SU-DHL-6 (cell line): ENCODE measurements around the gene SLC41A1.

Experiments used
- H2AFZ ChIP-seq: fragments of 200-600 bp; sonication (generic); 2 replicates; pipeline ENCODE4 v1.6.1; 2014; ENCODE audit warnings: low read depth, mild to moderate bottlenecking, moderate library complexity, mixed read lengths, antibody characterized with exemption, low read length; ENCODE audit not compliant: severe bottlenecking
- H3F3A ChIP-seq: fragments of 200-600 bp; shearing (Covaris generic); 2 replicates; pipeline ENCODE4 v1.6.0; 2016; ENCODE audit warnings: antibody characterized with exemption, mild to moderate bottlenecking; ENCODE audit not compliant: insufficient read depth
- H3K27ac ChIP-seq: fragments of 200-600 bp; sonication (generic); 2 replicates; pipeline ENCODE4 v1.5.1; 2016; ENCODE audit warnings: low read depth, mild to moderate bottlenecking, low read length, moderate library complexity, mixed read lengths
- H3K27me3 ChIP-seq: fragments of 200-600 bp; sonication (generic), shearing (Covaris generic); 2 replicates; pipeline ENCODE4 v1.6.0; 2014; ENCODE audit warnings: mild to moderate bottlenecking, low read length
- H3K36me3 ChIP-seq: fragments of 200-600 bp; sonication (generic); 2 replicates; pipeline ENCODE4 v1.6.1; 2014; ENCODE audit warnings: mild to moderate bottlenecking, low read length, mixed read lengths
- H3K4me2 ChIP-seq: fragments of 300-600, 200-600 bp; shearing (Covaris generic), sonication (generic); 2 replicates; pipeline ENCODE4 v1.6.0; 2014; ENCODE audit warnings: low read length, low read depth, mild to moderate bottlenecking; ENCODE audit not compliant: poor library complexity, severe bottlenecking
- H3K4me3 ChIP-seq: fragments of 200-600 bp; sonication (generic); 2 replicates; pipeline ENCODE4 v1.5.1; 2014; ENCODE audit warnings: antibody characterized with exemption, low read length, mild to moderate bottlenecking, mixed read lengths; ENCODE audit not compliant: insufficient read depth, poor library complexity, severe bottlenecking
- H3K79me2 ChIP-seq: fragments of 200-600 bp; sonication (generic); 2 replicates; pipeline ENCODE4 v1.6.1; 2014; ENCODE audit warnings: mild to moderate bottlenecking, low read length, moderate library complexity; ENCODE audit not compliant: insufficient read depth
- H3K9ac ChIP-seq: fragments of 200-600 bp; sonication (generic); 2 replicates; pipeline ENCODE4 v1.7.0; 2014; ENCODE audit warnings: mild to moderate bottlenecking, low read length
- H3K9me2 ChIP-seq: fragments of 200-600 bp; sonication (generic); replicated peaks from 2 replicates; pipeline ENCODE4 v1.6.1; 2014; ENCODE audit warnings: low read length; ENCODE audit not compliant: insufficient read depth
- H3K9me3 ChIP-seq: fragments of 200-600 bp; sonication (generic); 2 replicates; pipeline ENCODE4 v1.6.1; 2014; ENCODE audit warnings: low read length, mixed read lengths; ENCODE audit not compliant: insufficient read depth
- H4K20me1 ChIP-seq: fragments of 200-600 bp; sonication (generic); 2 replicates; pipeline ENCODE4 v1.6.1; 2014; ENCODE audit warnings: low read depth, mild to moderate bottlenecking, antibody characterized with exemption, low read length, moderate library complexity, mixed read lengths
- EZH2phosphoT487 ChIP-seq: fragments of 200-600 bp; sonication (generic), shearing (Covaris generic); conservative IDR thresholded peaks from 2 replicates; pipeline ENCODE4 v1.6.1; 2018; ENCODE audit warnings: mild to moderate bottlenecking, antibody characterized with exemption, low read length, moderate library complexity, mixed read lengths
- TF ChIP-seq, protein P1 (sequence below): fragments of 200-600 bp; sonication (generic); IDR thresholded peaks from one replicate; pipeline ENCODE4 v1.5.1; 2017; ENCODE audit warnings: antibody characterized with exemption, mild to moderate bottlenecking, low read length, moderate library complexity; ENCODE audit not compliant: insufficient read depth, poor library complexity, severe bottlenecking

SLC41A1 gene

DNA sequence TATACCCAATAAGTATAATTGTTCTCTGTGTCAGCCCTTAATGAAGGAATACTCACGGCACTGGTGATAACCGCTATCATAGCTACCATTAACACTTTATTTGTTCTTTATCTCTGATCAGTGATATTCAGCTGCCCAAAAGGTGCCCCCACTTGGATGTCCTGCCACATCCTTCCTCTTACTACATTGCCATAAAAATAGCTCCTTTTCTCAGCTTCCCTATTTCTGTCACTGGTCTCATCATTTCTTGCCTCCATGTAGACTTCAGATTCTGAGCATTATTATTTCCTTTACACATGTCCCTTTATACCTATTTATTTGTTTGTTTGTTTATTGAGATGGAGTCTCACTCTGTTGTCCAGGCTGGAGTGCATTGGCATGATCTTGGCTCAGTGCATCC lies 35.0 kb downstream of the SLC41A1 start:
- Histone ChIP-seq H2AFZ (no peak overlapping the region), H4K20me1 (no peaks in the 10 kb centered on the region), H3K79me2 (no peaks in the 10 kb centered on the region), H3K36me3 (no peaks in the 10 kb centered on the region), H3K9me2 (no peaks in the 10 kb centered on the region), H3K4me3 (no peak overlapping the region), H3K27ac (no peak overlapping the region), H3K9me3 (no peaks in the 10 kb centered on the region), H3K27me3 (no peaks in the 10 kb centered on the region), H3K4me2 (no peak overlapping the region), H3F3A (no peaks in the 10 kb centered on the region), H3K9ac (no peak overlapping the region)
- TF ChIP-seq, protein P1, sequence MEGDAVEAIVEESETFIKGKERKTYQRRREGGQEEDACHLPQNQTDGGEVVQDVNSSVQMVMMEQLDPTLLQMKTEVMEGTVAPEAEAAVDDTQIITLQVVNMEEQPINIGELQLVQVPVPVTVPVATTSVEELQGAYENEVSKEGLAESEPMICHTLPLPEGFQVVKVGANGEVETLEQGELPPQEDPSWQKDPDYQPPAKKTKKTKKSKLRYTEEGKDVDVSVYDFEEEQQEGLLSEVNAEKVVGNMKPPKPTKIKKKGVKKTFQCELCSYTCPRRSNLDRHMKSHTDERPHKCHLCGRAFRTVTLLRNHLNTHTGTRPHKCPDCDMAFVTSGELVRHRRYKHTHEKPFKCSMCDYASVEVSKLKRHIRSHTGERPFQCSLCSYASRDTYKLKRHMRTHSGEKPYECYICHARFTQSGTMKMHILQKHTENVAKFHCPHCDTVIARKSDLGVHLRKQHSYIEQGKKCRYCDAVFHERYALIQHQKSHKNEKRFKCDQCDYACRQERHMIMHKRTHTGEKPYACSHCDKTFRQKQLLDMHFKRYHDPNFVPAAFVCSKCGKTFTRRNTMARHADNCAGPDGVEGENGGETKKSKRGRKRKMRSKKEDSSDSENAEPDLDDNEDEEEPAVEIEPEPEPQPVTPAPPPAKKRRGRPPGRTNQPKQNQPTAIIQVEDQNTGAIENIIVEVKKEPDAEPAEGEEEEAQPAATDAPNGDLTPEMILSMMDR: no peak
- no peak for TF ChIP-seq EZH2phosphoT487

DNA sequence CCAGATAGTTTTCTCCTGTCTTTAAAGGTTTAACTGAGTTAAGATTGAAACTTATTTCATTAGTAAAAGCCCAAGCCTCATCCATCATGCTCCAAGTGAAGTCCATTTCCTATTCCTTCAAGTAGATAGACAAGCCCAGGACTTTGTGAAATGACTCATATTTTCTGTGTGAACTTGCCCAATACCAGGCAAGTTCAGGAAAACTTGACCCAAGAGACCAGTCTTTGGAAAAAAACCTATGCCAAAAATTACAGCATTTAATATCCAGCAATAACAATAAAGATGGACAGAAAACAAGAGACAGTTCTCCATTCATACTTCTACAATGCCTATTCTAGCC lies 37.3 kb downstream of the SLC41A1 start:
- no peak overlapping the region for H3K27ac ChIP-seq
- no peak overlapping the region for H3K4me3 ChIP-seq
- H3F3A ChIP-seq: no peaks in the 10 kb centered on the region
- H3K4me2 ChIP-seq: peak overlapping the region; percentile 68
- no peaks in the 10 kb centered on the region for H4K20me1 ChIP-seq
- H3K9ac ChIP-seq: peak overlapping the region; percentile 71; the same call in 1 of the 2 replicates
- H3K79me2 ChIP-seq: no peaks in the 10 kb centered on the region
- no peaks in the 10 kb centered on the region for H3K9me2 ChIP-seq
- H3K9me3 ChIP-seq: no peaks in the 10 kb centered on the region
- no peaks in the 10 kb centered on the region for H3K36me3 ChIP-seq
- peak overlapping the region; percentile 68 for H2AFZ ChIP-seq
- H3K27me3 ChIP-seq: no peaks in the 10 kb centered on the region
- TF ChIP-seq, protein P1: no peak
- no peak for TF ChIP-seq EZH2phosphoT487

DNA sequence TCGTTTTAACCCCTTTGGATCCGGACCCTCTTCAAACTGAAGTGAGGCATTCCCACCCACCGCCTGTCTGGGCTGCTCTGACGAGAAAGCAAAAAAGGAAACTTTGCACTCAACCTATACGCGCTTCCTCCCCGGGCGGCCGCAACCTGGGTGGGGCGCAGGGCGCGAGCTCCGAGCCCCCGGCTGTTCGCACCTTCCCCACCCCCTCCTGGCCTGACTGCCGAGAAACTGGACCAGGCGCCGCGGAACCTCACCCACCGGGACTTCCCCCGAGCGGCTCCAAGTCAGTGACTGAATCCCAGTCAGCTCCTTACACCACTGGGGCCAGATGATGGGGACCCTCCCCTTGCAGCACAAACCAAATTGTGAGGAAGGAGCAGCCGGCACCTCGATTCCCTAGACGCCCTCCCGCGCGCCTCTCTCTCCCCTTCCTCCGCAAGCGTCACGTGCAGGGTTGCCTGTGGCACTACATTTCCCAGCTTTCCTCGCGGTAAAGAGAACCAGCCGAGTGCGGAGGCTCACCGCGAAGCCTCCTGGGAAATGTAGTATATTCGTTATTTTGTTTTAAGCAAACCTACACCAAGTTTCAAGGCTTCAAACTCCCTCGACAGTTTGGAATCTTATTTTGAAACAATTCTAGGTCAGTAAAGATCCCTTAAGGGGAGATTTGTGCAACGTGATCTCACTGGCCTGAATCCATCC lies 37.8 kb downstream of the SLC41A1 start, which contains the start of gene RAB29:
RAB29 (minus strand) TSS at position 468 of the 702 bp plus-strand sequence. CDS start 526 bp downstream, outside the sequence.
- peak within 1 kb of the TSS; percentile 21; the same call in 1 of the 2 replicates for H3K27ac ChIP-seq
- no peaks in the 10 kb centered on the region for H3F3A ChIP-seq
- H3K79me2 ChIP-seq: no peaks in the 10 kb centered on the region
- no peaks in the 10 kb centered on the region for H3K27me3 ChIP-seq
- H4K20me1 ChIP-seq: no peaks in the 10 kb centered on the region
- no peak for TF ChIP-seq EZH2phosphoT487
- TF ChIP-seq, protein P1: no peak
- no peaks in the 10 kb centered on the region for H3K9me3 ChIP-seq
- H3K9me2 ChIP-seq: no peaks in the 10 kb centered on the region
- H2AFZ ChIP-seq: peak within 1 kb of the TSS; percentile 68
- no peaks in the 10 kb centered on the region for H3K36me3 ChIP-seq
- H3K4me2 ChIP-seq: peak within 1 kb of the TSS; percentile 68
- H3K9ac ChIP-seq: peak within 1 kb of the TSS; percentile 71
- peak within 1 kb of the TSS; percentile 82 for H3K4me3 ChIP-seq
